Measurements from ENCODE around the gene GPR162.

DNA sequence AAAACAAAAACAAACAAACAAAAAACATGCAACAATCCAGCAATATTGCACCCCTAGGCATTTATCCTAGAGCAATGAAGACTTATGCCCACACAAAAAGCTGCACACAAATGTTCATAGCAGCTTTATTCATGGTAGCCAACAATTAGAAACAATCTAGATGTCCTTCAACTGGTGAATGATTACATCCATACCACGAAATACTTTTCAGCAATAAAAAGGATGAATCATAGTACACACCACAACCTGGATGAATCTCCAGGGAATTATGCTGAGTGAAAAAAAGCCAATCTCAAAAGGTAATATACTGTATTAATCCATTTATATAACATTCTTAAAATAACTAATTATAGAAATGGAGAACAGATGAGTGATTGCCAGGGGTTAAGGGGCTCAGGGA lies 14.5 kb upstream of the GPR162 start:
- TF ChIP-seq GATA3 (IDR thresholded peaks at IDR 0.05; ENCODE audit: low read depth, low read length) (no peak), GATA2 (IDR thresholded peaks at IDR 0.05; ENCODE audit: low read depth, low read length) (no peak)

Measured in SH-SY5Y (cell line).